T-cell (primary cell): Measurements from ENCODE around the gene LOXHD1. TPM values are rescaled to one million over a fixed set of nuclear protein-coding genes. Genes with fewer than 3 reads are reported as not detected.

Experiments used
- ATAC-seq, 4 experiments: fragments of 200-7000 bp in 3 of 4; fragments of 150-1000 bp in 1 of 4; cut with Tn5 transposase; replicated peaks in 1 of 4; 1 replicate in 3 of 4; 2 replicates in 1 of 4; pipeline ENCODE4 v1.10.0; 2021; ENCODE audit warnings: moderate library complexity in 3 of 4, mild to moderate bottlenecking in 2 of 4, moderate number of reproducible peaks in 1 of 4
- CTCF ChIA-PET, 2 donors: fragments of 300-600 bp; sonication (Branson Sonifier 250); formaldehyde crosslinking; loops; one replicate each; lab custom pipeline; 2022; ENCODE audit warnings: antibody characterized with exemption in 2 of 2; lab: Charles Lee
- POLR2A ChIA-PET, 2 donors: fragments of 300-600 bp; sonication (Branson Sonifier 250); formaldehyde crosslinking; loops; one replicate each; lab custom pipeline; 2022; ENCODE audit warnings: antibody characterized with exemption in 2 of 2; lab: Charles Lee
- DNase-seq, 35 experiments: peaks; one replicate each; pipeline versions ENCODE4 v3.0.0 to v3.0.0-alpha.2; 2013 to 2023
- H3K27ac ChIP-seq: one replicate; pipeline ENCODE4 v1.5.1; 2013; ENCODE audit warnings: low read length
- H3K27me3 ChIP-seq, 2 experiments: replicated peaks in 1 of 2; 1 replicate in 1 of 2; 2 replicates in 1 of 2; pipeline versions ENCODE4 v1.6.1 to v1.7.0; 2013; ENCODE audit warnings: low read length in 1 of 2, mixed read lengths in 1 of 2; ENCODE audit not compliant: control insufficient read depth in 2 of 2, insufficient read depth in 2 of 2; ENCODE audit errors: extremely low read depth in 1 of 2
- H3K36me3 ChIP-seq, 2 donors: 1 replicate in 1 of 2; 2 replicates in 1 of 2; pipeline versions ENCODE4 v1.6.1 to v1.7.0; 2013; ENCODE audit warnings: low read length in 1 of 2; ENCODE audit not compliant: control insufficient read depth in 2 of 2, insufficient read depth in 1 of 2; ENCODE audit errors: extremely low read depth in 1 of 2
- H3K4me1 ChIP-seq, 2 experiments: 1 replicate in 1 of 2; 2 replicates in 1 of 2; pipeline versions ENCODE4 v1.6.1 to v1.7.0; 2013; ENCODE audit warnings: low read length in 2 of 2, mixed read lengths in 1 of 2; ENCODE audit not compliant: insufficient read depth in 2 of 2, control insufficient read depth in 1 of 2; ENCODE audit errors: extremely low read depth in 1 of 2
- H3K4me3 ChIP-seq, 2 donors: 1 replicate in 1 of 2; 2 replicates in 1 of 2; pipeline versions ENCODE4 v1.5.1 to v1.7.0; 2013; ENCODE audit warnings: mild to moderate bottlenecking in 2 of 2, low read length in 1 of 2, moderate library complexity in 1 of 2; ENCODE audit not compliant: control insufficient read depth in 1 of 2; ENCODE audit errors: extremely low read depth in 1 of 2
- H3K9me3 ChIP-seq: 2 replicates; pipeline ENCODE4 v1.7.0; 2013
- H3K27ac Mint-ChIP-seq, 2 donors: one replicate each; pipeline ENCODE4 v1.8.0; 2020 to 2021; ENCODE audit warnings: mild to moderate bottlenecking in 2 of 2, mixed read lengths in 2 of 2
- H3K27me3 Mint-ChIP-seq, 2 donors: one replicate each; pipeline ENCODE4 v1.8.0; 2021 to 2022; ENCODE audit warnings: mixed read lengths in 2 of 2
- H3K36me3 Mint-ChIP-seq: one replicate; pipeline ENCODE4 v1.8.0; 2021; ENCODE audit warnings: mixed read lengths
- H3K4me1 Mint-ChIP-seq, 3 donors: one replicate each; pipeline ENCODE4 v1.8.0; 2020 to 2022; ENCODE audit warnings: mixed read lengths in 3 of 3, mild to moderate bottlenecking in 1 of 3
- H3K4me3 Mint-ChIP-seq, 3 donors: one replicate each; pipeline ENCODE4 v1.8.0; 2020 to 2022; ENCODE audit warnings: mild to moderate bottlenecking in 3 of 3, mixed read lengths in 3 of 3, moderate library complexity in 3 of 3
- H3K9me3 Mint-ChIP-seq, 3 donors: one replicate each; pipeline ENCODE4 v1.8.0; 2020 to 2022; ENCODE audit warnings: mixed read lengths in 3 of 3
- WGBS: methylation state at CpG from one replicate; pipeline ENCODE4 v1.1.5; 2013; ENCODE audit warnings: missing lambda C conversion rate; ENCODE audit not compliant: insufficient coverage; 5-methylcytosine and 5-hydroxymethylcytosine counted together
- total RNA-seq, 35 experiments: library from RNA in 6 of 35; stranded (reverse) in 6 of 35; fragments of 120-200 nt in 1 of 35; gene quantifications; one replicate each; pipeline versions ENCODE4 v1.2.1 to v1.2.4 and lab custom pipeline; 2013 to 2026

The LOXHD1 gene
- total RNA-seq, 5 donors from 2014 or later (not counting 1 experiment from before 2014, with no cell fraction given) = 0.07 to 0.21 (median 0.15) TPM; not detected in 1

GRCh38 chr18:46621111-46621766 is 35.8 kb downstream of the LOXHD1 start:
- WGBS = 60% methylated on average over 3 of the region's 6 CpGs
- DNase-seq = peak in 4 of 35 experiments; percentile 3 to 15 (median 8)

GRCh38 chr18:46619559-46619958 is 37.5 kb downstream of the LOXHD1 start:
- H3K27ac Mint-ChIP-seq = no peak overlapping the region
- peaks cover 4 to 30% of the 10 kb centered on the region in 2 experiments for H3K4me1 ChIP-seq

More at GRCh38 chr18:46621111-46621766, 35.8 kb downstream of the LOXHD1 start:
- H3K4me3 Mint-ChIP-seq = peak overlapping the region in 1 of 3 donors; percentile 17
- CTCF ChIA-PET = no interaction called here
- Histone ChIP-seq H3K27me3 (no peaks in the 10 kb centered on the region), H3K9me3 (no peaks in the 10 kb centered on the region), H3K4me3 (no peak overlapping the region), H3K36me3 (no peaks in the 10 kb centered on the region), H3K4me1 (peaks cover 4 to 31% of the 10 kb centered on the region in 2 experiments), H3K27ac (no peak overlapping the region)
- peaks cover 2 to 3% of the 10 kb centered on the region in 2 donors for H3K27me3 Mint-ChIP-seq
- no peaks in the 10 kb centered on the region for H3K9me3 Mint-ChIP-seq
- POLR2A ChIA-PET = interaction anchor here in 1 of 2 donors (0.6 kb wide), 1 partner anchor 402 kb away, joined by 8 read pairs; no protein-coding TSS in a partner anchor
- H3K36me3 Mint-ChIP-seq = no peaks in the 10 kb centered on the region
- peak overlapping the region; percentile 41 to 76 for H3K27ac Mint-ChIP-seq
- ATAC-seq = no peak
- peaks cover 42 to 46% (median 45%) of the 10 kb centered on the region in 3 donors for H3K4me1 Mint-ChIP-seq

GRCh38 chr18:46615720-46616119 is 41.3 kb downstream of the LOXHD1 start:
- Histone ChIP-seq H3K4me3 (no peak overlapping the region), H3K36me3 (no peaks in the 10 kb centered on the region), H3K27ac (no peak overlapping the region), H3K27me3 (no peaks in the 10 kb centered on the region), H3K4me1 (no peaks in the 10 kb centered on the region), H3K9me3 (no peaks in the 10 kb centered on the region)
- peaks cover 3 to 4% (median 3%) of the 10 kb centered on the region in 3 donors for H3K4me1 Mint-ChIP-seq
- ATAC-seq (no peak), DNase-seq (no peak)
- ChIA-PET CTCF (no interaction called here), POLR2A (no interaction called here)
- H3K9me3 Mint-ChIP-seq = peaks cover 0 to 2% (median 0%) of the 10 kb centered on the region in 3 donors
- no peaks in the 10 kb centered on the region for H3K36me3 Mint-ChIP-seq
- no peak overlapping the region for H3K4me3 Mint-ChIP-seq
- H3K27ac Mint-ChIP-seq = no peak overlapping the region
- peaks cover 4 to 6% of the 10 kb centered on the region in 2 donors for H3K27me3 Mint-ChIP-seq

More at GRCh38 chr18:46619559-46619958, 37.5 kb downstream of the LOXHD1 start:
- whole genome bisulfite sequencing = 100% methylated on average over 1 of the region's 3 CpGs
- DNase-seq = no peak
- no peaks in the 10 kb centered on the region for H3K36me3 ChIP-seq
- Mint-ChIP-seq H3K4me3 (no peak overlapping the region), H3K9me3 (no peaks in the 10 kb centered on the region), H3K27me3 (peaks cover 4 to 6% of the 10 kb centered on the region in 2 donors), H3K36me3 (no peaks in the 10 kb centered on the region), H3K4me1 (peaks cover 36 to 39% (median 37%) of the 10 kb centered on the region in 3 donors)
- no peak overlapping the region for H3K27ac ChIP-seq
- no peaks in the 10 kb centered on the region for H3K27me3 ChIP-seq
- CTCF ChIA-PET = no interaction called here
- no peaks in the 10 kb centered on the region for H3K9me3 ChIP-seq
- POLR2A ChIA-PET = no interaction called here
- ATAC-seq = no peak
- no peak overlapping the region for H3K4me3 ChIP-seq

GRCh38 chr18:46609048-46609447 is 48.0 kb downstream of the LOXHD1 start:
- CTCF ChIA-PET = interaction anchor here in 1 of 2 donors (1.1 kb wide), 1 partner anchor 49 kb away, joined by 5 read pairs; no protein-coding TSS in a partner anchor
- H3K27me3 Mint-ChIP-seq = peaks cover 3 to 7% of the 10 kb centered on the region in 2 donors
- DNase-seq = no peak
- no peaks in the 10 kb centered on the region for H3K4me1 Mint-ChIP-seq
- Histone ChIP-seq H3K4me1 (no peaks in the 10 kb centered on the region), H3K4me3 (no peak overlapping the region), H3K36me3 (no peaks in the 10 kb centered on the region), H3K27me3 (no peaks in the 10 kb centered on the region), H3K27ac (no peak overlapping the region), H3K9me3 (no peaks in the 10 kb centered on the region)
- 37% methylated on average over 2 of the region's 2 CpGs for whole genome bisulfite sequencing
- no peak for ATAC-seq
- H3K36me3 Mint-ChIP-seq = no peaks in the 10 kb centered on the region
- H3K4me3 Mint-ChIP-seq = no peak overlapping the region
- no peak overlapping the region for H3K27ac Mint-ChIP-seq
- H3K9me3 Mint-ChIP-seq = no peaks in the 10 kb centered on the region
- POLR2A ChIA-PET = no interaction called here

GRCh38 chr18:46607926-46608325 is 49.1 kb downstream of the LOXHD1 start:
- H3K4me1 ChIP-seq = no peaks in the 10 kb centered on the region
- no peaks in the 10 kb centered on the region for H3K4me1 Mint-ChIP-seq
- H3K9me3 ChIP-seq = no peaks in the 10 kb centered on the region
- 80% methylated on average over 1 of the region's 5 CpGs for WGBS
- DNase-seq = no peak
- POLR2A ChIA-PET = no interaction called here
- ATAC-seq = no peak
- H3K27me3 Mint-ChIP-seq = peaks cover 12% of the 10 kb centered on the region in 2 donors
- no peak overlapping the region for H3K4me3 Mint-ChIP-seq
- no peaks in the 10 kb centered on the region for H3K9me3 Mint-ChIP-seq
- CTCF ChIA-PET = no interaction called here
- no peak overlapping the region for H3K27ac Mint-ChIP-seq
- H3K36me3 ChIP-seq = no peaks in the 10 kb centered on the region
- H3K4me3 ChIP-seq = no peak overlapping the region
- peaks cover 0 to 3% of the 10 kb centered on the region in 2 experiments for H3K27me3 ChIP-seq
- no peak overlapping the region for H3K27ac ChIP-seq
- no peaks in the 10 kb centered on the region for H3K36me3 Mint-ChIP-seq

GRCh38 chr18:46601141-46601805 is 55.7 kb downstream of the LOXHD1 start:
- H3K27me3 Mint-ChIP-seq = peaks cover 14 to 22% of the 10 kb centered on the region in 2 donors
- no peak overlapping the region for H3K27ac Mint-ChIP-seq
- POLR2A ChIA-PET = no interaction called here
- H3K4me3 Mint-ChIP-seq = no peak overlapping the region
- Histone ChIP-seq H3K4me1 (no peaks in the 10 kb centered on the region), H3K36me3 (no peaks in the 10 kb centered on the region), H3K9me3 (no peaks in the 10 kb centered on the region), H3K27ac (no peak overlapping the region), H3K4me3 (no peak overlapping the region), H3K27me3 (peaks cover 0 to 4% of the 10 kb centered on the region in 2 experiments)
- H3K9me3 Mint-ChIP-seq = no peaks in the 10 kb centered on the region
- no peaks in the 10 kb centered on the region for H3K36me3 Mint-ChIP-seq
- CTCF ChIA-PET = no interaction called here
- no peak for DNase-seq
- no peak for ATAC-seq
- H3K4me1 Mint-ChIP-seq = no peaks in the 10 kb centered on the region
- WGBS = no CpG with 5 or more reads among the region's 17 CpGs
